Middle frontal gyrus (tissue), 1 donor: ENCODE data around the gene PXDC1.

ENCODE experiments used
- DNase-seq: peaks from one replicate; pipeline ENCODE4 v3.0.0-alpha.2; 2015; ENCODE audit warnings: low spot score; ENCODE audit errors: extremely low spot score

The PXDC1 gene

DNA sequence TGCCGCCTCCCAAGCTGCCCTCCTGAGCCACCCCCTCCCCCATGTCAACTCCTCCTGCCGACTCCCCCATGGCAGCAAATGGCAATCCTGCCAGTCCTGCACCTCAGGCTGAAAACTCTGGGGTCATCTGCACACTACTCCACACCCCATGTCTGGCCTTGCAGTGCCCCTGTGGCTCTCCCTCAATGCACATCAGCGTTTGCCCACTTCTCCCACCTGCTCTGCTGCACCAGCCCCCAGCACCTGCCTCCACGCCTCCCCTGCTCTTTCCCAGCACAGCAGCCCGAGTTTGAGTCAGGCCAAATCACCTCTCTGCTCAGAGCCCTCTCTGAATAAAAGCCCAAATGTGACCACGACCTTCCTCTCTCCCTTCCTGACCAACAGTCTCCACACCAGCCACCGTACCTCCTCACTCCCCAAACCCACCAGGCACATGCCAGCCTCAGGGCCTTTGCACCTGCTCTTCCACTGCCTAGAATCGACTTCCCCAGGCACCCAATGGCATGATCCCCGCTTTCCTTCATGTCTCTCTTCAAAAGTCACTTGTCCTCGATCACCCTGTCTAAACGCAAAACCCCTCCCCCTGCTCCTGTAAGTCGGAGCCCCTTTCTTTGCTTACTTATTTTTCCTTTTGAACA is 4.3 kb downstream of the PXDC1 start:
- no peak for DNase-seq

DNA sequence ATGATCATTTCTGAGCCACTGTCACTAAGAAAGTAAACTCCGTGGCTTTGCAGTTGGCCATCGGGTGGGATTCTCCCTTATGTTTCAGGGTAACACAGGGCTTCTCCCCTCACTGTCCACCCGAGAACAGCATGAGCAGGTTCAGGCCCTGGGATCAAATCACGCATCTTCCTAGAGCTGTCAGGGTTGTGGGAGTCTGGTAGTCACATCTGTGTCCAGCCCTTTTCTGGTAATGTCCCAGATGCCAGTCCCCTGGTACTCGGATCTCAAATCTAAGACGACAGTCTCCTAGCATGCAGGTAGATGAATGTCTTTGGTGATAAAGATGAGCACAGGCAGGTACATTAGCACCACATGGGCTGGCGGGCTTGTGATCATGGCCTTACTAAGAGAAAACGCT is 4.8 kb downstream of the PXDC1 start:
- DNase-seq = no peak

GRCh38 chr6:3746119-3746691 is 5.3 kb downstream of the PXDC1 start:
- DNase-seq = no peak

GRCh38 chr6:3745566-3746118 is 5.9 kb downstream of the PXDC1 start:
- DNase-seq = no peak

DNA sequence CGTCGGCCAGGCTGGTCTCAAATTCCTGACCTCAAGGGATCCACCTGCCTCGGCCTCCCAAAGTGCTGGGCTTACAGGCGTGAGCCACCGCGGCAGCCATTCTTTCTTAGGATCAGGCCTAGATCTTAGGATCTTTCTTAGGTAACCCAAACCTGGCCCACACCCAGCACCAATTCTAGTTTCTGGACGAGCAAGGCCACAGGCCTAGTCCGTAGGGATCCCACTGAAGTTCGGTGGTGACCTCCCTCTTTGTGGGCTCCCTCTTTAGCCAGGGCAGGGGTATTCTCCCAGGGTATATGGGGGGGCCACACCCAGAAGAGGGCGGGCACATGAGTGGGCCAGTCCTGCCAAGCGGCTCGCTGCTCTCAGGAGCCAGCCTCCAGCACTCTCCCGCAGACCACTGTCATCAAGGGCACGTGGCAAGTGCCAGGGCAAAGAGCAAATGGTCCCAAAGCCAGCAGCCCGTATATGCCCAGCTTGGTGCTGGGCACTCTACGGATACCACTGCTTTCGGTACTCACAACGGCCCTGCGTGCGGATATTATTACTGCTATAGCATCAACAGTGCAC is 6.5 kb downstream of the PXDC1 start:
- DNase-seq = no peak

GRCh38 chr6:3744211-3744900 is 7.2 kb downstream of the PXDC1 start:
- no peak for DNase-seq

DNA sequence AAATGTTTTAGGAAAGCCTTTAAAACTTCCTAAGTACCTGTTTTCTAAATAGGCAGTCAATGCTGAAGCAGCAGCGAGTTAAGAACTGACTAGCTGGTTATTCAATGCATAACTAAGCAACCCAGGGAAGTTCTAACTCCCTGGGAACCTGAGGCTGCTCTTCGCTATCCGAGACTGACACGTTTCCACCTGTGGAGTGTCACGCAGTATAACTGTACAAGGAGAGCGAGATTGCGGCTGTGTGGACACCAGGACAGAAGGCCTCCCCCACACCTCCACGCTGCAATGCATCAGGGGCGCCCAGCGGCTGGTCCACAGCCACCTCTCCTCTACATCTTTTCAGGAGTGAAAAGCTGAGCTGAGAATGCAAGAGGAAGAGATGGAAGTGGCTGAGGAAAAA is 8.0 kb downstream of the PXDC1 start:
- no peak for DNase-seq

DNA sequence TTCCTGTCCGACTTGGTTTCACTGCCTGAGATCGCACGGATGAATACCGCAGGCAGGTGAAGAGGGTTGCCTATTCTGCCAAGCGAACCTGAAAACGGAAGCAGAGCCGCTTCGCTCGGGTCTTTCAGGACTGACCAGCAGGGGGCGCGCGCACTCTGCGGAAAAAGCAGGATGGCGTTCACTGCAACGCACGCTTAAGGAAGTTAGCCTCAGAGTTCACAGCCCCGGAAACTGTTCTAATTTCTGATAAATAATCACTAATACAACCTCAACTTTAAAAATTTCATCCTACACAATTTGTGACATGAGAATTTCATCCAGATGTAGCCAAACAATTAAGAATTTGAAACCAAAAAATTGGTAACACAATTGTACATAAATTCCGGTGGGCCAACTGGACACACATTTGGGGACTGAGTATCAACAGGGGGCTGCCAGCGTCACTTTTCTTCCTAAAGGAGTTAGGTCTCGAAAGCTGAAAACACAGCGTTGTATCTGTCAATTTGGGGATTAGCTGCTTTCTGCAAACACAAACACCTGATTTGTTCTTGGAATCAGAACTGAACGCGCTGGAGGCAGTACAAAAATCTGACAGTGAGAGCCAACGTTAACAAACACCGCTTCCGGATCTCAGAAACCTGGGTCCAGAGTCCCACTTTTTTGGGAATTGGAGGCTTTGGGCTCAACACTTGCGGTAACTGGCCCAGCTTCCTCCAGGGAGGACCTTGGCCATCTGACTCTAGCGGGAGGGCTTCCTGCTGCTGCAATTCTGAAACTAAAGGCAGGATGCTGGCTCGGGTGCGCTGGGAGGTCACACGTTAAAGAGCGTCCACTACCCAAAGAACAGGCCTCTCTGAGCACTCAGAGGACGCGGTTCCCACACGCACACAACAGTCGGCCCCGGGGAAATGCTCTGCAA is 8.8 kb downstream of the PXDC1 start:
- DNase-seq = peak; percentile 62

GRCh38 chr6:3742076-3742425 is 9.5 kb downstream of the PXDC1 start:
- no peak for DNase-seq

DNA sequence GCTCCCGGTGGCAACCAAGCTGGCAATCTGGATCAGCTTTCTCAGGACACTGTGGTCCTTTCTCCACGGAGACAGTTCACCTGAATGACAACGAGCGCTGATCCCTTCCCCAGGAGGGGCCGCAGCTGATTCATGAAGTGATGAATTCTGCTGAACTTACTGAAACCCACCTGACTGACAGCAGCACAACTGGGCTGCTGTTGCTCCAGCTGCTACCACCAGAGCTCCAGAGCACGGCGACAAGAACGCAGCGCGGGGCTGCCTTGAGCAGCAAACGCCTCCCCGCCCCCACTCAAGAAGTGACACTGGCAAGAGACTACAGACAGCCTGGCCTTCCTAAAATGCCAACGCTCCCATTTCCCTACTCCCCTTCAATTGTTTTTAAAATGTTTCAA is 10.0 kb downstream of the PXDC1 start:
- no peak for DNase-seq

GRCh38 chr6:3740551-3741476 is 10.7 kb downstream of the PXDC1 start:
- DNase-seq = no peak

- DNase-seq = no peak
Observed at GRCh38 chr6:3739311-3739897, 12.1 kb downstream of the PXDC1 start.

- DNase-seq = no peak
Observed at GRCh38 chr6:3738381-3739131, 13.0 kb downstream of the PXDC1 start.

GRCh38 chr6:3737831-3738210 is 13.7 kb downstream of the PXDC1 start:
- DNase-seq = no peak

DNA sequence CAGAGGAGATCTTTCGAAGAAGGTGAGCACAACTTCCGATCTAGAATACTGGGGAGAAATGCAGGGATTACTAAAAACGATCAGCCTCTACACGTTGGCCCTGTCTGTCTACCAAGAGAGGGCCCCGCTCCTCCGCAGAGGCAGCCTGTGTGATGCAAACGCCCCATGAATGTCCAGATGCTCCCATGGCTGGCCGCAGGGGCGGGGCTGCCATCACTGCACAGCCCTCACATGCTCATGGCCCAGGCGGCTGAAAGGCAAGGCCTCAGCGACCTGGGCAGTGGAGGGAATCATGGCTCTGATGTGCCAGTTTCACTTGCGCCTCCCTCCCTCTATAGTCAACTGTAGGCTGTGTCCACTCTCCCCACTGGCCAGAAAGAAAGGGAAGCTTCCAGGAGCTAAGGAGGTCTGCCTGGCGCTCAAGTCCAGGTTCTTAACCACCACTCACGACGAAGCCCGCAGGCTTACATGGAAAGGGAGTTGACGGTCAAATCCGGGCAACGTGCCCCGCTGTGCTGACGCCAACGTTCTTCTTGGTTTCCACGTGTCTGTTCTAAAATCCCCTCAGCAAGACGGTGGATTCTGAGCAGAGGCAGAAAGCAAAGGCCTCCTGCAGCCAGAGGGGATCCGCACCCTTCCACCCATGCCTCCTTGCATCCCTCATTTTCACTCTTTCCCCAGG is 14.2 kb downstream of the PXDC1 start:
- no peak for DNase-seq

GRCh38 chr6:3735029-3735605 is 16.4 kb downstream of the PXDC1 start:
- no peak for DNase-seq

- DNase-seq = no peak
Observed at GRCh38 chr6:3734023-3734422, 17.5 kb downstream of the PXDC1 start.

DNA sequence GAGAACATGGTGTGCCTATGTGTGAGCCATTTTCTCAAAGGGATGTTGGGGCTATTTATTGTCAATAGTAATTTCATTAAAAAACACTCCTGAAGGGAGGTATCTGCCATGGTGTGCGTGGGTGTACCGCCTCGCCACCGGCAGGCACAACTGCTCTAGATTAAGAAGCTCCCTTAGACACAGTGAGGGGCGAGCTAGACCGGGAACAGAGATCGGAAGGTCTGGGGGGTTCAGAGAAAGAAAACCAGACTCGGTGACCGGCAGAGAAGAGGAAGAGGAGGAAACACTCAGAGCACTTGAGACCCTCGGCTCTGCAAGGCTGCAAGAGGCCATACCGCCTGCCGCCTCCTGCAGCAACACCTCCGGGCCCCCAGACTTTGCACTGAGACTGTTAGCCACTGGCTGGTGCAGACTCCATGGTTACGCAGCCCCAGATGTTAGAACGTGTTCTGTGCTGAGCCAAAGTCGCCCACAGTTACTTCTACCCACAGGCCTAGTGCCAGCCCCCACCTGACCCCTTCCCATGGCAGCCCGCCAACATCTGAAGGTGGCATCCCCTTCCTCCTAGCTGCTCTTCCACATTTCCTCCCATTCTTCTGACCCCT is 18.1 kb downstream of the PXDC1 start:
- no peak for DNase-seq
